Measurements from ENCODE around the gene WDPCP. TPM values are rescaled to one million over a fixed set of nuclear protein-coding genes. Genes with fewer than 3 reads are reported as not detected.
"Not testable (repeated sequence)": the region's sequence is repeated elsewhere in the genome, so short reads cannot be mapped to it uniquely, and the experiment has no call there.

The WDPCP gene
- total and polyA plus RNA-seq, 7 donors = 0.60 to 35.5 (median 14.0) TPM

DNA sequence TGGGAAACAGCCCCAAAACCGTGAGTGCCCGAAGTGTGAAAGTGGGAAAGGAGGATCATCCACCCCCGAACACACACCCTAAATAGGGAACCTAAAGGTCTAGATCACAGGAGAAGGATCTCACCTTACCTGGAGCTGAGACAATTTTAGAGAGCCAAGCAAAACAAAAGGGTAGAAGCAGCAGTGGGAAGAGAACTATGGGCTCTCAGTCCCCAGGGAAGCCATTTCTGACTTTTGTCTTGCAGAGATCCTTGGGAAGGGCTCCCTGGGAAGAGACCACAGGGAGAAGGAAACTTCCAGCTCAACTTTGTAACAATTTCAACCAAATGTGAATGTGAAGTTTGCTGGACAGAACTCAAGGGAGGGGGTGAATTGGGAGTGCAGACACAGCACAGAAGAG is 110.6 kb downstream of the WDPCP start:
- H3K9me3 ChIP-seq = no peaks in the 10 kb centered on the region
- no peaks in the 10 kb centered on the region for H3K27me3 ChIP-seq
- intact Hi-C loops (cut with DNase I) = no loop called here
- DNase-seq = no peak
- no peak for TF ChIP-seq EP300 (IDR thresholded peaks at IDR 0.05)
- TF ChIP-seq, protein P1, sequence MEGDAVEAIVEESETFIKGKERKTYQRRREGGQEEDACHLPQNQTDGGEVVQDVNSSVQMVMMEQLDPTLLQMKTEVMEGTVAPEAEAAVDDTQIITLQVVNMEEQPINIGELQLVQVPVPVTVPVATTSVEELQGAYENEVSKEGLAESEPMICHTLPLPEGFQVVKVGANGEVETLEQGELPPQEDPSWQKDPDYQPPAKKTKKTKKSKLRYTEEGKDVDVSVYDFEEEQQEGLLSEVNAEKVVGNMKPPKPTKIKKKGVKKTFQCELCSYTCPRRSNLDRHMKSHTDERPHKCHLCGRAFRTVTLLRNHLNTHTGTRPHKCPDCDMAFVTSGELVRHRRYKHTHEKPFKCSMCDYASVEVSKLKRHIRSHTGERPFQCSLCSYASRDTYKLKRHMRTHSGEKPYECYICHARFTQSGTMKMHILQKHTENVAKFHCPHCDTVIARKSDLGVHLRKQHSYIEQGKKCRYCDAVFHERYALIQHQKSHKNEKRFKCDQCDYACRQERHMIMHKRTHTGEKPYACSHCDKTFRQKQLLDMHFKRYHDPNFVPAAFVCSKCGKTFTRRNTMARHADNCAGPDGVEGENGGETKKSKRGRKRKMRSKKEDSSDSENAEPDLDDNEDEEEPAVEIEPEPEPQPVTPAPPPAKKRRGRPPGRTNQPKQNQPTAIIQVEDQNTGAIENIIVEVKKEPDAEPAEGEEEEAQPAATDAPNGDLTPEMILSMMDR (IDR thresholded peaks at IDR 0.05) = no peak
- no peaks in the 10 kb centered on the region for H3K4me1 ChIP-seq
- H3K36me3 ChIP-seq = peaks cover 0 to 5% (median 0%) of the 10 kb centered on the region in 4 donors
- no peak overlapping the region for H3K4me3 ChIP-seq
- 98 to 99% methylated on average over 3 of the region's 3 CpGs for WGBS, 2 donors
- no peak overlapping the region for H3K27ac ChIP-seq

DNA sequence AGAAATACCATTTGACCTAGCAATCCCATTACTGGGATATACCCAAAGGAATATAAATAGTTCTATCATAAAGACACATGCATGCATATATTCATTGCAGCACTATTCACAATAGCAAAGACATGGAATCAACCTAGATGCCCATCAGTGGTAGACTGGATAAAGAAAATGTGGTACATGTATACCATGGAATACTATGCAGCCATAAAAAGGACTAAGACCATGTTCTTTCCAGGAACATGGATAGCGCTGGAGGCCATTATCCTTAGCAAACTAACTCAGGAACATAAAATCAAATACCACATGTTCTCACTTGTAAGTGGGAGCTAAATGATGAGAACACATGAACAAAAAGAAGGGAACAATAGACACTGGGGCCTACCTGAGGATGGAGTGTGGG is 119.0 kb downstream of the WDPCP start:
- H3K27ac ChIP-seq; H3K36me3 ChIP-seq; H3K27me3 ChIP-seq; DNase-seq; H3K4me3 ChIP-seq; H3K9me3 ChIP-seq; H3K4me1 ChIP-seq; intact Hi-C loops (cut with DNase I): not testable (repeated sequence)
- 96 to 97% methylated on average over 1 of the region's 1 CpG for WGBS, 2 donors

DNA sequence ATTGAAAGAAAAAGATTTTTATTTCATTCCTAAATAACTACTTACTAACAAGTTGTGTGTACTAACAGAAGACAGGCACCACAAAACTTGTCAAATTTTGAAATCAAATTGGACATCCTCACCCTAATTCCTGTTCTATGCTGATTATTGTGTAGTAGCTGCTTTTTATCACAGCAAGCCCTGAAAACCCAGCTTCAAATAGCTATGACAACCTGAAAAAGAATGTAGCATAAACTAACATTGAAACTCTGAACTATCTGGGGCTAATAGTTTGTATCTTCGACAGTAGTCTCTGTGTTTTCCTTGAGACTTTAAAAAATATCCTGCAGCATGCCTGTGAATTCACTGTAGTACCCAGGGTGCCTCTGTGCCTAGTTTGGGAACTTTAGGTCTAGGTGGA is 122.6 kb downstream of the WDPCP start:
- no peaks in the 10 kb centered on the region for H3K4me1 ChIP-seq
- no peak overlapping the region for H3K4me3 ChIP-seq
- no peak for TF ChIP-seq EP300 (IDR thresholded peaks at IDR 0.05)
- no peak for TF ChIP-seq POLR2AphosphoS5 (IDR thresholded peaks at IDR 0.05)
- TF ChIP-seq, protein P1 (IDR thresholded peaks at IDR 0.05) = no peak
- no peak for TF ChIP-seq POLR2A (IDR thresholded peaks at IDR 0.05)
- peaks cover 0 to 9% (median 0%) of the 10 kb centered on the region in 4 donors for H3K36me3 ChIP-seq
- intact Hi-C loops (cut with DNase I) = no loop called here
- no peaks in the 10 kb centered on the region for H3K27me3 ChIP-seq
- WGBS, 2 donors = 87 to 90% methylated on average over 1 of the region's 1 CpG
- no peaks in the 10 kb centered on the region for H3K9me3 ChIP-seq
- no peak overlapping the region for H3K27ac ChIP-seq
- no peak for DNase-seq

DNA sequence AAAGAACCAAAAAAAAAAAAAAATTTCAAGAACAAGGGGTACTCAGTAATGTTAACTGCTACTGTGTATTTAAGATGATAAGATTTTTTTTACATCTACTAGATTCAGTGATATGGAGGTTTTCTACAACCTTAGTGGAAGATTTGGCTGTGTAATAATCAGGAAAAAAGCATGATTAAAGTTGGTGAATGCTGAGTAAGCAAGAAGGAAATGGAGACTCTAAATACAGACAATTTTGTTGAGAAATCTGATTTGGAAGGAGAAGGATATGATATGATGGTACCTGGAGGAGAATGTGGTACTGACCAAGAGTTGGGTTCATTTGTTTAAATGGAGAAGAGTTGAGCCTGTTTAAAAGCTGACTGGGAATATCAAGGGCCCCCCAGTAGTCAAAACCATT is 125.1 kb downstream of the WDPCP start:
- DNase-seq = no peak
- Histone ChIP-seq H3K4me1 (no peaks in the 10 kb centered on the region), H3K27ac (no peak overlapping the region), H3K27me3 (no peaks in the 10 kb centered on the region), H3K36me3 (peaks cover 0 to 14% (median 0%) of the 10 kb centered on the region in 4 donors), H3K4me3 (no peak overlapping the region), H3K9me3 (no peaks in the 10 kb centered on the region)
- no peak for TF ChIP-seq POLR2AphosphoS5 (IDR thresholded peaks at IDR 0.05)
- TF ChIP-seq, protein P1 (IDR thresholded peaks at IDR 0.05) = no peak
- no peak for TF ChIP-seq POLR2A (IDR thresholded peaks at IDR 0.05)
- TF ChIP-seq EP300 (IDR thresholded peaks at IDR 0.05) = no peak
- intact Hi-C loops (cut with DNase I) = no loop called here

DNA sequence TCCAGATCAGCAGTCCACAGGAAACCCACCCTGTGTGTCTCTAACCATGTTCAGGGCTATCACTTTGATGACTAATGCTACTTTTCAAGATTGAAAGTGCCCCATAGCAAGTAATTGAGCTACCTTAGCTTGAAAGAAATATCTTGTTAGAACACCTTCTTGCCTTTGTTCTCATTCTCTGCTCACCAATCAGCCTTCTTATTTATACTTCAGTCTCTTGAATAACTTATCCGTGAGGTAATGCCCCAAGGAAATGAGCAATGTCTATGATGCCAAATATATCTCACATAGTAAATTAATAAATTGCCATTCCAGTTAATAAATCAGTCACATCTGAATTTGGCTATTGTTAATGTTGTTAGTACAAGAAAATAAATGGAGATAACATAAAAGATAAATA is 141.6 kb downstream of the WDPCP start:
- 95 to 98% methylated on average over 1 of the region's 1 CpG for WGBS, 2 donors
- Histone ChIP-seq H3K27ac (no peak overlapping the region), H3K36me3 (no peaks in the 10 kb centered on the region), H3K27me3 (no peaks in the 10 kb centered on the region), H3K4me3 (no peak overlapping the region), H3K4me1 (no peaks in the 10 kb centered on the region), H3K9me3 (no peaks in the 10 kb centered on the region)
- no peak for DNase-seq
- intact Hi-C loops (cut with DNase I) = no loop called here
- TF ChIP-seq, protein P1 (IDR thresholded peaks at IDR 0.05) = no peak
- TF ChIP-seq POLR2A (IDR thresholded peaks at IDR 0.05) (no peak), POLR2AphosphoS5 (IDR thresholded peaks at IDR 0.05) (no peak), EP300 (IDR thresholded peaks at IDR 0.05) (no peak)
